ENCODE data around the gene HAUS5.
"Not testable (repeated sequence)": the region's sequence is repeated elsewhere in the genome, so short reads cannot be mapped to it uniquely, and the experiment has no call there.

The HAUS5 gene

DNA sequence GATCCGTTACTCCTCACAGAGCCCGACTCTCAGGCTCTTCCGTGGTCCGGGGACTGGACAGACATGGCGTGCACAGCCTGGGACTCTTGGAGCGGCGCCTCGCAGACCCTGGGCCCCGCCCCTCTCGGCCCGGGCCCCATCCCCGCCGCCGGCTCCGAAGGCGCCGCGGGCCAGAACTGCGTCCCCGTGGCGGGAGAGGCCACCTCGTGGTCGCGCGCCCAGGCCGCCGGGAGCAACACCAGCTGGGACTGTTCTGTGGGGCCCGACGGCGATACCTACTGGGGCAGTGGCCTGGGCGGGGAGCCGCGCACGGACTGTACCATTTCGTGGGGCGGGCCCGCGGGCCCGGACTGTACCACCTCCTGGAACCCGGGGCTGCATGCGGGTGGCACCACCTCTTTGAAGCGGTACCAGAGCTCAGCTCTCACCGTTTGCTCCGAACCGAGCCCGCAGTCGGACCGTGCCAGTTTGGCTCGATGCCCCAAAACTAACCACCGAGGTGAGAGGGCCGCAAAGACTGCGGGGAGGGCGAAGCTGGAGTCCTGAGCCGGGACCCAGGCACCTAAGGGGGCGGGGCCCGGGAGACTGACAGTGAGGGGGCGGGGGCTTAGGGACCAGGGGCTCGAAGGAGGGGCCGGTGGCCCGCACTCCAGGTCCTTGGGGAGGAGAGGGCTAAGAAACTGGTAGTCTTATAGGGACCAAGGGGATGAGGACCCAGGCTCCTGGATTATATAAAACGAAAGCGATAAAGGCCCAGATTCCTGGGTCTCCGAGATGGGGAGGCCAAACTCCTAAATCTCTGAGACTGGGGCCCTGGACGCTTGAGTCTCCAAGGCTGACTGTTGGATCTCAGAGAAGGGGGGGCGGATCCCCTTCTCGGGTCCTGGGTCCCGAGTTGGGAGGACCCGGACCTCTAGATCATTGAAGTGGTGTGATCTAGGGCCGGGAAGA is 31.0 kb downstream of the HAUS5 start:
- peak; percentile 69 to 72 for DNase-seq

DNA sequence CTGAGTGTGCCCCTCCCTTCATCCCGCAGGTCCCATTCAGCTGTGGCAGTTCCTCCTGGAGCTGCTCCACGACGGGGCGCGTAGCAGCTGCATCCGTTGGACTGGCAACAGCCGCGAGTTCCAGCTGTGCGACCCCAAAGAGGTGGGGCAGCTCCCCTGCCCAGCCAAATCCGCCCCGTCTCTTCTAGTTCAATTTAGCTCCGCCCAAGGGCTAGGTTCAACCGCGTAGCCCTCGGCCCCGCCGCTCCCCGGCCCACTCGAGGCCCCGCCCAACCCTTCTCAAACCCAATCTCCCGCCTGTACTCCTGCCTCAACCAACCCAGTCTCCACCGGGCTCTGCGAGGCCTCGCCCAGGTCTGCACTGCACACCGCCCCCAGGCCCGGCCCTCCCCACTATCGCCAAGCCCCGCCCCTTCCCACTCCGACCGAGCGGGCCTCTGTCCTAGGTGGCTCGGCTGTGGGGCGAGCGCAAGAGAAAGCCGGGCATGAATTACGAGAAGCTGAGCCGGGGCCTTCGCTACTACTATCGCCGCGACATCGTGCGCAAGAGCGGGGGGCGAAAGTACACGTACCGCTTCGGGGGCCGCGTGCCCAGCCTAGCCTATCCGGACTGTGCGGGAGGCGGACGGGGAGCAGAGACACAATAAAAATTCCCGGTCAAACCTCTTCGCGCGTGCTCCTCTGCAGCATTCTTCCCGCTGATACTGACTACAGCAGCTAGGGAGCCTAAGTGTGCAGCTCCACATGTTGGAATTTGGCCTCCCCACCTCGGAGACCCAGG is 31.9 kb downstream of the HAUS5 start:
- DNase-seq = peak; percentile 93 to 94

DNA sequence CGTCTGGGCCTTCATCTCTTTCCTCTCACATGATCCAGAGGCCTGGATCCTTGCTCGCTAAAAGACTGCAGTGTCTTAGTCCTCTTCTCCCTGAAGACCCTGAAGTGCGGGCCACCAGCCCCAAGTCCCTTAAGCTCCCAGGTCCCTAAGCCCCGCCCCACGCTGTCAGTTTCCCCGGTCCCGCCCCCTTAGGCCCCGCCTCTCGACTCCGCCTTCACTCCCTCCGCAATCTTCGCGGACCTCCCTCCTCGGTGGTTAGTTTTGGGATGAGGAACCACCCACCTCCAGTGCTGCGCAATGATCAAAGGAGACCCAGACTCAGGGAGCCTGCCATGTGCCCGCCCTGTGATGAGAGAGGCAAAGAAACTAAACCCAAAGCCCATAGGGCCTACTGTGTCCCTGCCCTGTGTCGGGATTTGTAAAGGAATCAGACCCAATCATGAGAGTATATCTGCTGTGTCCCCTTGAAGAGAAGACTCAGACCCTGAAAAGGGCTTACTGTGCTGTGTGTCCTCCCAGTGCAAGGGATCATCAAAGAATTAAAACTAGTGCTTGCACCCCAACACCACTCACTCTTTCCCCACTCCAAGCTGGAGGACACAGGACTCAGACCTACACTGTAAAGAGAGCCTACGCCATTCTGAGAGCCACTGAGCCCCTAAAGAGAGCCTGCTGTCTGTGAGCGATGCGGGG is 32.6 kb downstream of the HAUS5 start:
- DNase-seq = peak; percentile 75 to 83

DNA sequence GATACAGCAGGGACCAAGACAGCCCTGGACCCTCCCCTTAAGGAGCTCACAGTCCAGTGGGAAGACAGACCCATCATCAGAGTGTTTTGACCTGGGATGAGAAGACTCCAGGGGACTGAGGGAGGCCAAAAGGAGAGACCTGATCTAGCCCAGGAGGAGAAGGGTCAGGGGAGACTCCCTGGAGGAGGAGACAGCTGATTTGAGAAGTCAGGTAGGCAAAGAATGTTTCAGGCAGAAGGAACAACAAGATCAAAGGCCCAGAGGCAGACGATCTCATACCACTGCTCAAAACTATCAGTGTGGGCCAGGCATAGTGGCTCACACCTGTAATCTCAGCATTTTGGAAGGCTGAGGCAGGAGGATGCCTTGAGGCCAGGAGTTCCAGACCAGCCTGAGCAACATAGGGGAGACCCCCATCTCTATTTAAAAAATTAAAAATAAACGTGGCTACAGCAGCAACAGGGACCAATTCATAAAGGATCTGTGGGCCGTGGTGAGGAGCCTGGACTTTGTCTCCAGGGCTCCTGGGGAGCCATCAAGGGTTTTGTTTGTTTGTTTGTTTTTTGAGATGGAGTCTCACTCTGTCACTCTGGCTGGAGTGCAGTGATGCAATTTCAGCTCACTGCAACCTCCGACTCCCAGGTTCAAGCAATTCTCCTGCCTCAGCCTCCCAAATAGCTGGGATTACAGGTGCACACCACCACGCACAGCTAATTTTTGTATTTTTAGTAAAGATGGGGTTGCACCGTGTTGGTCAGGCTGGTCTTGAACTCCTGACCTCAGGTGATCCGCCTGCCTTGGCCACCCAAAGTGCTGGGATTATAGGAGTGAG is 33.4 kb downstream of the HAUS5 start:
- DNase-seq = no peak

DNA sequence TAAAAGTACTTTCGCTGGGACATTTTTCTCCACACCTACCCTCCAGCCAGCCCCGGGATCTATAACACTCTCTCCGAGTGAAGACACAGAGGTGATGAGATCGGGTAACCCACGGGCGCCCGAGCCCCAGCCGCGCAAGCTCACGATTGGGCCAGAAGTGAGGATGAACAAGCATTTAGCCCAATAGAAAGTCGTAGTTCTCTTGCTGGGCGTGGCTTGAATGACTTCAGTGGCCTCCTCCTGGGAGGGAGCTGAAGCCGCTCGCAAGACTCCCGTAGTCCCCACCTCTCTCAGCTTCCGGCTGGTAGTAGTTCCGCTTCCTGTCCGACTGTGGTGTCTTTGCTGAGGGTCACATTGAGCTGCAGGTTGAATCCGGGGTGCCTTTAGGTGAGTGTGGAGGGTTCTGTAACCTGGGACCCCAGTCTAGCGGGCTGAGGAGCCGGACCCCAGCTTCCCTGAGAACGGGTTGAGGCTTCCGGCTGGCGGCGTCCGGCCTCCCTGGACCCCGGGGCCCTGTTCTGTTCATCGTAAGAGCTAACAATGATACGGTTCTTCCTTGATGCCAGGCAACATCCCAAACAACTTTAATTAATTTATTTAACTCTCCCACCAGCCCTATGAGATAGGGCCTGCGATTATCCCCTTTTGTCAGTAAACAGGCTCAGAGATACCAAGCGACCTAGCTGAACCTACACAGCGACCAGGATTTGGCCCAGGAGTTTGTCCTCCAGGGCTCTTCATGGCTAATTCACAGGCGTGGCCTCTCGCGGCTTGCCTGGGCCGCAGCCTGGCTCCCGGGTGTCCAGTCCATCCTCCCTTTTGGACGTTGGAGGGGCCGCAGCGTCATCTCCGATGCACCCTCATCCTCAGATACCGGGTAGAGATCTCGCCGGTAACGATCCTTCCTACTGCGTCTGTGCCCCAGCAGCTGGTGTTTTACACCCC is 35.8 kb downstream of the HAUS5 start, which contains the start of gene COX6B1:
Gene COX6B1 (plus strand): TSS at position 307 of the 945 bp plus-strand sequence. CDS start 2,921 bp downstream, outside the sequence.
- peak; percentile 80 to 94 for DNase-seq

DNA sequence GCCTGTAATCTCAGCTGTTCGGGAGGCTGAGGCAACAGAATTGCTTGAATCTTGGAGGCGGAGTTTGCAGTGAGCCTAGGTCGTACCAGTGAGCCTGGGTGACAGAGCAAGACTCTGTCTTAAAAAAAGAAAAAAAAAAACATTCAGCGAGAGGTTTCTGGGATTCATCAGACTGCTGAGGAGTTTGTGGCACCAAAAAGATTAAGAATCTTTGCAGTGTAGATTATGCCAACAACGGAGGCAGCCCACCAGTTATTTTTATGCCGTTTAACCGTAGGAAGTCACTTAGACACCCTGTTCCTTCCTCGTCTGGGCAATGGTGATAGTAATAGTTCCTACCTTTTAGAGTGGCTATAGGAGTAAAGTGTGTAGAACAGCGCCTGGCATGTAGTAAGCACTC is 38.0 kb downstream of the HAUS5 start:
- DNase-seq = no peak

DNA sequence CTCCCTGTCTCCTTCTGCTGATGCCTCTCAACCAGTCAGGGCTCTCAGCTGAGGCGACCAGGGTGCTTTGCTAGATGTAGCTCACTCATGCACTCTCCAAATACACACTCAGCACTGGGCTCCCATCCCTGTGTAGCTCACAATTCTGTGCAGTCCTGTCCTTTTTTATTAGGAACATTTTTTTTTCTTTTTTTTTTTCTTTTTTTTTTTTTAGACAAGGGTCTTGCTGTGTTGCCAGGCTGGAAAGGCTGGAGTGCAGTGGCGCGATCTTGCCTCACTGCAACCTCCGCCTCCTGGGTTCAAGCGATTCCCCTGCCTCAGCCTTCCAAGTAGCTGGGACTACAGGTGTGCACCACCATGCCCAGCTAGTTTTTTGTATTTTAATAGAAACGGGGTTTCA is 42.3 kb downstream of the HAUS5 start:
- DNase-seq = not testable (repeated sequence)

DNA sequence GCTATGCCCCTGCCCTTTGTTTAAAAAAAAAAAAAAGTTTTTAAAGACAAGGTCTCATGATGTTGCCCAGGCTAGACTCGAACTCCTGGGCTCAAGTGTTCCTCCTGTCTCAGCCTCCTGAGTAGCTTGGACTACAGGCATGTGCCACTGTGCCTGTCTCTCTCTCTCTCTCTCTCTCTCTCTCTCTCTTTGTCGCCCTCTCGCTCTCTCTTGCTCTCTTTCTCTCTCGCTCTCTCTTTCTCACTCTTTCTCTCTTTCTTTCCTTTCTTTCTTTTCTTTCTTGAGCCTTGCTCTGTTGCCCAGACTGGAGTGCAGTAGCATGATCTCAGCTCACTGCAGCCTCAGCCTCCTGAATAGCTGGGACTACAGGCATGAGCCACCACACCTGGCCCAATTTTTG is 43.1 kb downstream of the HAUS5 start:
- DNase-seq = no peak

DNA sequence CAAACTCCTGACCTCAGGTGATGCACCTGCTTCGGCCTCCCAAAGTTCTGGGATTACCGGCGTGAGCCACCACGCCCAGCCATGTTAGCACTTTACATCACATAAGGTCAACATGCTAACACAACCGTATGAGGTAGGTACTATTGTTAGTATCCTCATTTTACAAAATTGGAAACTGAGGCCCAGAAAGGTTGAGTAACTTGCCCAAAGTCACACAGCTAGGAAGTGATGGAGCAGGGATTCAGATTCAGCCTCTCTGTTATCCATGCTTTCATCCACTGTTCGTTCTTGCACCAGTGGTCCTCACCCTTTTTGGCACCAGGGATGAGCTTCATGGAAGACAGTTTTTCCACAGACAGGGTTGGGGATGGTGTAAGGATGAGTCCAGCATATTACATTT is 44.2 kb downstream of the HAUS5 start:
- DNase-seq = no peak

DNA sequence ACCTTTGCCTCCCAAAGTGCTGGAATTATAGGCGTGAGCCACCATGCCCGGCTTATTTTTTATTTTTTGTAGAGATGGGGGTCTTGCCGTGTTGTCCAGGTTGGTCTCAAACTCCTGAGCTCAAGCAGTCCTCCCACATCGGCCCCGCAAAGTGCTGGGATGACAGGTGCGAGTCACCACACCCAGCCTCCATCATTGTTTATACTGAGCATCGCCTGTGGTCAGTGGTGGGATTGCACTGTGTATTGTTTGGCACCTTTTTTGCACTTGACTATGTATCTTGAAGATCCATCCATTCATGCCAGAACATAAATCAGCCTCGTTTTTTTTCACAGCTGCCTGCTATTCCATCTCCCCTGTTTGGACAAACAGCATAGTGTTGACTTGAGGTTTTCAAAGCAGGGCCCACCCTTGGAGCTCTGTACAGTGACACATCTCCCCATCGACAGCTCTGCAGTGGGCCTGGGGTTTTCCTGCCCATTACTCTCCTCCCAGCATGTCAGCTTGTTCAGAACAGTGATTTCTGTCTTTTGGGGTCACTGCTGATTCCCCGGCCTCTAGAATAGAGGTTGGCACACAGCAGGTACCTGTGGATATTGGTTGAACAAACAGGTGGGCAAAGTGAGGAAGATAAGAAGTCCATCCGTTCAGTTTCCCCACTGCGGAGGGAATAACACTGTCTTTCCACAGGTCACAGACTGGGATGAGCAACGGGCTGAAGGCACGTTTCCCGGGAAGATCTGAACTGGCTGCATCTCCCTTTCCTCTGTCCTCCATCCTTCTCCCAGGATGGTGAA is 45.6 kb downstream of the HAUS5 start:
- no peak for DNase-seq

DNA sequence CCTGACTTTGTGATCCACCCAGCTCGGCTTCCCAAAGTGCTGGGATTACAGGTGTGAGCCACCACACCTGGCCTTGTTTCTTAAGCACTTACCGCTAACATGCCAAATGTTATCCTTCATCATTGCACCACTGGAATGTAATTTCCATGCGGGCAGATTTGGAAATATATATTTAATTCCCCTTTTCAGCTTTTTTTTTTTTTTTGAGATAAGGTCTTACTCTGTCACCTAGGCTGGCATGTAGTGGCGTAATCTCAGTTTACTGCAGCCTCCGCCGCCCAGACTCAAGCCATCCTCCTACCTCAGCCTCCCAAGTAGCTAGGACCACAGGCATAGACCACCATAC is 49.4 kb downstream of the HAUS5 start:
- no peak for DNase-seq

DNA sequence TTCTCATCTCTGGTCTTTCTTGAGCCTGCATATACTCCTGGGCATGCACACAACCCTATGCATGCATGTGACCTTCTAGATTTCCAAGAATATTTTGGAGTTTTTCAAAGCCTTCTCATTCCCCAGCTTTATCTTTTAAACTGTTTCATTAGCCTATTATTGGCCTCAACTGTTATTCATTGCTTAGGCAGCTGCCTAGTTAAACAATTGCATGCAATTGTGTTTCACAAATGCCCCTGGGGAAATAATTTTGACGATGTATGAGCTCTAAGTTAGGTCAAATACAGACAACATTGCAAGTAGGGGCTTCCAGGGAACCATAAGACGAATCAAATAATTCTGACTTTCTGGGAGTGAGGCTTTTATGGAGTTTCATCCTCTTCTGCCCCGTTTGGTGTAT is 51.4 kb downstream of the HAUS5 start:
- DNase-seq = no peak

DNA sequence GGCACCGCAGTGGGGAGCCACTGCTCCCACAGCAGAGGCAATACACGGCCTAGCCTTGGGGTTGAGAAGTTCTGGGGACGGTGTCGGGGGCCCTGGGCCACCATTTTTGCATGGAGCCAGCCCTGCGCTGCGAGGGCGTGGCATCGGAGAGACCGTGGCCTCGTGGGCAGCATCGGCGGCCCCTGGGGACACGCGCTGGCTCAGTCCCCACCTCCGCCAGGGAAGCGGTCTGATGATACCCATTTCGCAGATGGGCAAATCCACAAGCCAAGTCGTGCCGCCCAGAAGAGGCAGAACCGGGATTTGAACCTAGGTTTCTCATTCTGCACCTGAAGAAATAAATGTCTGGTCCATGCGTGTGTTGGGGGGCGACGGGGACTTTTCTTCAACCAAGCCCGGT is 52.6 kb downstream of the HAUS5 start:
- no peak for DNase-seq

DNA sequence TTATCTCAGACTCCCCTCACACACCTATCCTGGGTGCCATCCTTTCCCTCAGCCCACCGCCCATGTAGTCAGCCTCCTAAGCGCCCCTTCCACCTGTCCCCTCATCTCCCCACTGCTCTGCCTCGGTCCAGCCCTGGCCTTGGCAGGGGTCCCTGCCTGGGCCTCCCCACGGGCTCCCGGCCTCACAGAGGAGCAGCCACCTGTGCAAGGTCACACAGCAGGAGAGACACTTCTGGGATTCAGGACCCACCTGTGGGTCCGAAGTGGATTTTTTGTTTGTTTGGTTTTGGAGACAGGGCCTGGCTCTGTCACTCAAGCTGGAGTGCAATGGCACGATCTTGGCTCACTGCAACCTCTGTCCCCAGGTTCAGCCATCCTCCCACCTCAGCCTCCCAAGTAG is 53.1 kb downstream of the HAUS5 start:
- DNase-seq = no peak

DNA sequence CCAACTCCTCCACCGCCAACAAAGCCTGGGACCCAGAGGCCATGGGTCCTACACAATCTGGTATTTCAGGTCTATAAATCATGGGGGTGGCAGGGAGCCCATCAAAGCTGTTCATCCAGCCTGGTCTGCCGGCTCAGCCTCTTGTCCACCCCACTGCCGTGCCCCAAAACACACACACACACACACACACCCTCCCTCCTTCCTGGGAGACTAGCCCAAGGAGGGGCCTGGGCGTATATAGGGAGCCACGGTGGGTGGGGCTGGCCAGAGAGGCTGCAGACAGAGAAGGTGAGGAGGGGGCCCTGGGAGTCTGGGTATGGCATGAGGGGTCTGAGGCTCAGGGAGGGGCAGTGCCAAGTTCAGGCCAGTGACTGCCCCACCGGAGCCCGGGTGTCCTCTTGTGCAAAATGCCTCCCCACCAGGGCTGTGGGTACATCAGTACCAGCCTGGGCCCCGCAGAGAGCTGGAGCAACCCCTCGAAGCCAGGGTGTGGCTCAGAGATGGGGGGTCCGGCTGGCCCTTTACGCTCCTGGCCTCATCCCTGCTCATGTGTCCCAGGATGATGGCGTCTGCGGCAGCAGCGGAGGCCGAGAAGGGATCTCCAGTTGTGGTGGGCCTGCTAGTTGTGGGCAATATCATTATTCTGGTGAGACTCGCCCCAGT is 53.8 kb downstream of the HAUS5 start, which contains the start of gene UPK1A:
Gene UPK1A (plus strand): TSS at position 267 of the 663 bp plus-strand sequence. CDS start 296 bp downstream, at position 563.
- DNase-seq = no peak

DNA sequence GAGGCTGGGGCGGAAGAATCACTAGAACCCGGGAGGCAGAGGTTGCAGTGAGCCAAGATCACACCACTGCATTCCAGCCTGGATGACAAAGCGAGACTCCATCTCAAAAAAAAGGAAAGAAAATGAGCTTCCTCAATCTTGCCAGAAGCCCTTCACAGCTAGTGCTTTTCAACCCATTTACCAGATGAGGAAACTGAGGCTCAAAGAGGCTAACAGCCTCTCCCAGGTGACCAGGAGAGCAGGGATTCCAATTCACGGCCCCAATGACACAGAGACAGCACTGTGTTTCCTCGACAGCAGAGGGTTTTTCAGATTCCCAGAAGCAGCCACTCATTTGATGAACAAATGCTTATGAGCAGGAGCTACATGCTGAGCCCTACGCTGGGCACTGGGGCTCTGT is 57.0 kb downstream of the HAUS5 start:
- no peak for DNase-seq

DNA sequence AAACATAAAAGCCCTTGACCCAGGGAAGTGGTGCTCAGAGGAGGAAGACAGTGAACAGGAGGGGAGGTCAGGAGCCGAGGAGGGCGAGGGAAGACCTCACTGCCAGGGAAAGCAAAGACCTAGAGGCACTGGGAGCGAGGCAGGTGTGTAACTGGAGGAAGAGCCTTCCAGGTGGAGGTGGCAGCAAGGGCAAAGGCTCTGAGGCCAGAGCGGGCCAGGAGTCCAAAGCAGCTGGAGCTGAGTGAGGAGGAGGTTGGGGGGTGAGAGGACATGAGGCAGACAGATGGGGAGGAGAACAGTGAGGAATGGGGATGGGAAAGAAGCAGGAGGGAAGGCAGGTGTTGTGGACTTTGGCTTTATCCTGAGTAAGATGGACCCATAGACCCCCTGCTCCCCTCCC is 57.4 kb downstream of the HAUS5 start:
- DNase-seq = no peak

DNA sequence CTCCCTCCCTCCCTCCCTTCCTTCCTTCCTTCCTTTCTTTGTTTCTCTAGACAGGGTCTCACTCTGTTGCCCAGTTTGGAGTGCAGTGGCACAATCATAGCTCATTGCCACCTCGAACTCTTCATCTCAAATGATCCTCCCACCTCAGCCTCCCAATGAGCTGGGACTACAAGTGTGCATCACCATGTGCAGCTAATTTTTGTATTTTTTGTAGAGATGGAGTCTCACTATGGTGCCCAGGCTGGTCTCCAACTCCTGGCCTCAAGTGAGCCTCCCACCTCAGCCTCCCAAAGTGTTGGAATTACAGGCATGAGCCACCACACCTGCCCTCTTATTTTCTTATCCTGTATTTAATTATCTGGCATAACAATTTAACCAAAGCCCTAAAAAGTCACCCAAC is 58.2 kb downstream of the HAUS5 start:
- no peak for DNase-seq

DNA sequence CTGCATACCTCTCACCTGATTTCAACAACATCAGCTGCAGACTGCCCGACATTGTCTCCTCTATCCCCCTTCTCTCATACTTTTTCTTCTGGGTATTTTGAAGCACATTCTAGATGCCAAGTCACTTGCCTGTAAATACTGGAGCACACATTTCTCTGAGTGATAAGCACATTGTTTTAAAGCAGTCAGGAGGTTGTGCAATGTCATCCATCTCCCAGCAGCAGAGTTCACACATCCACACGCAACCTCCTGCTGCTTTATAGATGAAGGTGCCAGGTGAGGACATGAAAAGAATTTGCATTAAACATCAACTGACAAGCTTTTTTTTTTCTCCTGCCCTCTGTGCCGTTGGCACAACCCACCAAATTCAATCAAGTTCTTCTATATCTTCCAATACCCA is 59.3 kb downstream of the HAUS5 start:
- no peak for DNase-seq
